ENCODE results near the gene GALNT17. TPM values are rescaled to one million over a fixed set of nuclear protein-coding genes. Genes with fewer than 3 reads are reported as not detected.
"Not testable (repeated sequence)": the region's sequence is repeated elsewhere in the genome, so short reads cannot be mapped to it uniquely, and the experiment has no call there.

GALNT17 gene
- total RNA-seq, 5 donors from 2014 or later (not counting 1 experiment from before 2014, with no cell fraction given) = 0.09 to 0.20 TPM; not detected in 3

GRCh38 chr7:71727347-71727746 is 595.4 kb downstream of the GALNT17 start:
- Histone ChIP-seq H3K9me3 (no peaks in the 10 kb centered on the region), H3K36me3 (ENCODE audit: control insufficient read depth in 2 of 2, extremely low read depth in 1 of 2, insufficient read depth in 1 of 2, low read length in 1 of 2) (no peaks in the 10 kb centered on the region), H3K4me3 (ENCODE audit: control insufficient read depth in 1 of 2, extremely low read depth in 1 of 2, low read length in 1 of 2) (no peak overlapping the region), H3K27me3 (replicated peaks in 1 of 2; ENCODE audit: control insufficient read depth in 2 of 2, extremely low read depth in 1 of 2, insufficient read depth in 2 of 2, low read length in 1 of 2) (no peaks in the 10 kb centered on the region), H3K27ac (ENCODE audit: low read length) (no peak overlapping the region), H3K4me1 (ENCODE audit: control insufficient read depth in 1 of 2, extremely low read depth in 1 of 2, insufficient read depth in 2 of 2, low read length in 2 of 2) (no peaks in the 10 kb centered on the region)
- H3K27ac Mint-ChIP-seq = no peak overlapping the region
- no peaks in the 10 kb centered on the region for H3K36me3 Mint-ChIP-seq
- H3K4me3 Mint-ChIP-seq = no peak overlapping the region
- 55% methylated on average over 1 of the region's 1 CpG for WGBS (ENCODE audit: insufficient coverage)
- POLR2A ChIA-PET = no interaction called here
- no peaks in the 10 kb centered on the region for H3K4me1 Mint-ChIP-seq
- peaks cover 3% of the 10 kb centered on the region in 3 donors for H3K9me3 Mint-ChIP-seq
- no peak for DNase-seq
- ATAC-seq (replicated peaks in 1 of 4) = no peak
- peaks cover 4 to 5% of the 10 kb centered on the region in 2 donors for H3K27me3 Mint-ChIP-seq
- CTCF ChIA-PET = no interaction called here

DNA sequence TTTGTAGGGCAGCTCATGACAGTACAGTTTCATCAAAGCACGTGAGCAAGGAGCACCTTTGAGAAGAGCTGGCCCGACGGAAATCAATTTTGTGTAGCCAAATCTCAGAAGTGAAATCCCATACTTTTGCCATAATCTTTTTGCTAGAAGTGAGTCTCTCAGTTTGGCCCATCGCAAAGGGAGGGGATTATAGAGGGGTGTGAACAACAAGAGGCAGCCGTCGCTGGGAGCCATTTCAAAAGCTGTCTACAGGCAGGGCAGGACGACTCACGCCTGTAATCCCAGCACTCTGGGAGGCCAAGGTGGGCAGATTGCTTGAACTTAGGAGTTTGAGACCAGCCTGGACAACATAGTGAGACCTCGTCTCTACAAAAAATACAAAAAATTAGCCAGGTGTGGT is 599.8 kb downstream of the GALNT17 start:
- Histone ChIP-seq H3K4me3 (ENCODE audit: control insufficient read depth in 1 of 2, extremely low read depth in 1 of 2, low read length in 1 of 2) (no peak overlapping the region), H3K9me3 (no peaks in the 10 kb centered on the region), H3K27ac (ENCODE audit: low read length) (no peak overlapping the region), H3K36me3 (ENCODE audit: control insufficient read depth in 2 of 2, extremely low read depth in 1 of 2, insufficient read depth in 1 of 2, low read length in 1 of 2) (no peaks in the 10 kb centered on the region), H3K27me3 (replicated peaks in 1 of 2; ENCODE audit: control insufficient read depth in 2 of 2, extremely low read depth in 1 of 2, insufficient read depth in 2 of 2, low read length in 1 of 2) (peaks cover 0 to 21% of the 10 kb centered on the region in 2 experiments), H3K4me1 (ENCODE audit: control insufficient read depth in 1 of 2, extremely low read depth in 1 of 2, insufficient read depth in 2 of 2, low read length in 2 of 2) (peaks cover 0 to 4% of the 10 kb centered on the region in 2 experiments)
- 93% methylated on average over 6 of the region's 9 CpGs for WGBS (ENCODE audit: insufficient coverage)
- Mint-ChIP-seq H3K36me3 (no peaks in the 10 kb centered on the region), H3K4me3 (no peak overlapping the region), H3K27me3 (peaks cover 7% of the 10 kb centered on the region in 2 donors), H3K9me3 (peaks cover 0 to 3% (median 0%) of the 10 kb centered on the region in 3 donors), H3K4me1 (peaks cover 0 to 6% (median 0%) of the 10 kb centered on the region in 3 donors), H3K27ac (no peak overlapping the region)
- ATAC-seq (replicated peaks in 1 of 4) (no peak), DNase-seq (no peak)
- ChIA-PET CTCF (no interaction called here), POLR2A (no interaction called here)

DNA sequence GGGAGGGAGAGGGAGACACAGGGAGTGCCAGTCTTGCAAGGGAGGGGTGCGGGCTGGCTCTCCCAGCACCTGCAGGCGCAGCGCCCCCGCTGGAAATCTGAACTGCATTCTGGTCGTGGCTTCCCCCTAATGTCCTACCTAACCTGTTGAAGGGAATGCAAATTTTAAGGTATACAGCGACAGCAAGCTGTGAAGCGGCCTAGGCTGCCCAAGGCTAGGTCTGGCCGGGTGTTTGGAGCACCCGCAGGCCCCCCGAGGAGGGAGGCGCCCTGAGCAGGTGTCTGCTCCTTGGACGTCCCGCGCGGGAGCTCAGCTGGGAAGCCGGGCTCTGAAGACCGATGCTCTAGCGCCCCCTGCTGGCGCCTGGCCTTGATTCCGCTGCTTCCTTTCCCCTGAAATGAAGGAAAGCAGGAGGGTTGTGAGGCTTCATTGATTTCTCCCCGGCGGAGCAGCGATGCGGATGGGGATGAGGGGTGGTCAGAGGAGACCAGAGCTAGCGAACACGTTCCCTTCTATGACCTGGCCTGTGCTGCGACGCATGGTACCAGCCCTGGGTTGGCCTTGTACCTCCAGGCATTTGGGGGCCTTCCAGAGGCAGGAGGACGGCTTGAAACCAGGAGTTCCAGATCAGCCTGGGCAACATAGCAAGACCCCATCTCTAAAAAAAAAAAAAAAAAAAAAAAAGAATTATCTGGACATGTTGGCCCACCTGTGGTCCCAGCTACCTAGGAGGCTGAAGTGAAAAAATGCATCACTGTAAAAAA is 601.3 kb downstream of the GALNT17 start:
- DNase-seq = peak in 32 of 35 experiments; percentile 6 to 70 (median 28)
- H3K9me3 ChIP-seq = no peaks in the 10 kb centered on the region
- ChIA-PET CTCF (interaction anchor here (0.5 to 2.5 kb wide), 4 partner anchors 157 to 908 kb away, joined by 3 to 8 read pairs (median 4); no protein-coding TSS in a partner anchor), POLR2A (no interaction called here)
- H3K27me3 ChIP-seq (replicated peaks in 1 of 2; ENCODE audit: control insufficient read depth in 2 of 2, extremely low read depth in 1 of 2, insufficient read depth in 2 of 2, low read length in 1 of 2) = peaks cover 0 to 21% of the 10 kb centered on the region in 2 experiments
- Mint-ChIP-seq H3K36me3 (no peaks in the 10 kb centered on the region), H3K27me3 (peaks cover 7% of the 10 kb centered on the region in 2 donors), H3K27ac (no peak overlapping the region), H3K9me3 (peaks cover 0 to 3% (median 0%) of the 10 kb centered on the region in 3 donors), H3K4me1 (peaks cover 0 to 6% (median 0%) of the 10 kb centered on the region in 3 donors), H3K4me3 (peak overlapping the region in 1 of 3 donors; percentile 4)
- H3K27ac ChIP-seq (ENCODE audit: low read length) = no peak overlapping the region
- H3K4me3 ChIP-seq (ENCODE audit: control insufficient read depth in 1 of 2, extremely low read depth in 1 of 2, low read length in 1 of 2) = no peak overlapping the region
- no peak for ATAC-seq (replicated peaks in 1 of 4)
- WGBS (ENCODE audit: insufficient coverage) = 5% methylated on average over 23 of the region's 29 CpGs
- H3K36me3 ChIP-seq (ENCODE audit: control insufficient read depth in 2 of 2, extremely low read depth in 1 of 2, insufficient read depth in 1 of 2, low read length in 1 of 2) = no peaks in the 10 kb centered on the region
- peaks cover 0 to 4% of the 10 kb centered on the region in 2 experiments for H3K4me1 ChIP-seq (ENCODE audit: control insufficient read depth in 1 of 2, extremely low read depth in 1 of 2, insufficient read depth in 2 of 2, low read length in 2 of 2)

- no peaks in the 10 kb centered on the region for H3K36me3 Mint-ChIP-seq
- ChIA-PET POLR2A (no interaction called here), CTCF (no interaction called here)
- Histone ChIP-seq H3K4me3 (ENCODE audit: control insufficient read depth in 1 of 2, extremely low read depth in 1 of 2, low read length in 1 of 2) (no peak overlapping the region), H3K4me1 (ENCODE audit: control insufficient read depth in 1 of 2, extremely low read depth in 1 of 2, insufficient read depth in 2 of 2, low read length in 2 of 2) (peaks cover 0 to 4% of the 10 kb centered on the region in 2 experiments), H3K27me3 (replicated peaks in 1 of 2; ENCODE audit: control insufficient read depth in 2 of 2, extremely low read depth in 1 of 2, insufficient read depth in 2 of 2, low read length in 1 of 2) (peaks cover 0 to 21% of the 10 kb centered on the region in 2 experiments), H3K27ac (ENCODE audit: low read length) (no peak overlapping the region), H3K36me3 (ENCODE audit: control insufficient read depth in 2 of 2, extremely low read depth in 1 of 2, insufficient read depth in 1 of 2, low read length in 1 of 2) (no peaks in the 10 kb centered on the region), H3K9me3 (no peaks in the 10 kb centered on the region)
- no peaks in the 10 kb centered on the region for H3K9me3 Mint-ChIP-seq
- peaks cover 7% of the 10 kb centered on the region in 2 donors for H3K27me3 Mint-ChIP-seq
- H3K27ac Mint-ChIP-seq = no peak overlapping the region
- no peak for ATAC-seq (replicated peaks in 1 of 4)
- H3K4me1 Mint-ChIP-seq = peaks cover 0 to 6% (median 0%) of the 10 kb centered on the region in 3 donors
- WGBS (ENCODE audit: insufficient coverage) = 45% methylated on average over 7 of the region's 7 CpGs
- peak in 20 of 35 experiments; percentile 1 to 57 (median 10) for DNase-seq
- H3K4me3 Mint-ChIP-seq = no peak overlapping the region
These were observed 604.1 kb downstream of the GALNT17 start for GRCh38 chr7:71735961-71736556.

GRCh38 chr7:71737931-71738540 is 606.1 kb downstream of the GALNT17 start:
- CTCF ChIA-PET; H3K4me3 Mint-ChIP-seq; H3K4me1 Mint-ChIP-seq; H3K27ac ChIP-seq (ENCODE audit: low read length); H3K4me3 ChIP-seq (ENCODE audit: control insufficient read depth in 1 of 2, extremely low read depth in 1 of 2, low read length in 1 of 2); H3K9me3 Mint-ChIP-seq; H3K36me3 Mint-ChIP-seq; ATAC-seq (replicated peaks in 1 of 4); H3K27ac Mint-ChIP-seq; H3K9me3 ChIP-seq; H3K36me3 ChIP-seq (ENCODE audit: control insufficient read depth in 2 of 2, extremely low read depth in 1 of 2, insufficient read depth in 1 of 2, low read length in 1 of 2); H3K27me3 Mint-ChIP-seq; POLR2A ChIA-PET; H3K4me1 ChIP-seq (ENCODE audit: control insufficient read depth in 1 of 2, extremely low read depth in 1 of 2, insufficient read depth in 2 of 2, low read length in 2 of 2): not testable (repeated sequence)
- peak in 1 of 35 experiments; percentile 23 for DNase-seq
- H3K27me3 ChIP-seq (replicated peaks in 1 of 2; ENCODE audit: control insufficient read depth in 2 of 2, extremely low read depth in 1 of 2, insufficient read depth in 2 of 2, low read length in 1 of 2) = peaks cover 0 to 21% of the 10 kb centered on the region in 2 experiments
- 93% methylated on average over 22 of the region's 42 CpGs for WGBS (ENCODE audit: insufficient coverage)

- Histone ChIP-seq H3K4me1 (ENCODE audit: control insufficient read depth in 1 of 2, extremely low read depth in 1 of 2, insufficient read depth in 2 of 2, low read length in 2 of 2) (no peaks in the 10 kb centered on the region), H3K36me3 (ENCODE audit: control insufficient read depth in 2 of 2, extremely low read depth in 1 of 2, insufficient read depth in 1 of 2, low read length in 1 of 2) (no peaks in the 10 kb centered on the region), H3K4me3 (ENCODE audit: control insufficient read depth in 1 of 2, extremely low read depth in 1 of 2, low read length in 1 of 2) (no peak overlapping the region), H3K27me3 (replicated peaks in 1 of 2; ENCODE audit: control insufficient read depth in 2 of 2, extremely low read depth in 1 of 2, insufficient read depth in 2 of 2, low read length in 1 of 2) (peaks cover 0 to 14% of the 10 kb centered on the region in 2 experiments), H3K27ac (ENCODE audit: low read length) (no peak overlapping the region), H3K9me3 (no peaks in the 10 kb centered on the region)
- no peaks in the 10 kb centered on the region for H3K36me3 Mint-ChIP-seq
- POLR2A ChIA-PET = no interaction called here
- ATAC-seq (replicated peaks in 1 of 4) = no peak
- CTCF ChIA-PET = no interaction called here
- WGBS (ENCODE audit: insufficient coverage) = 70% methylated on average over 3 of the region's 10 CpGs
- H3K4me3 Mint-ChIP-seq = no peak overlapping the region
- H3K4me1 Mint-ChIP-seq = no peaks in the 10 kb centered on the region
- no peaks in the 10 kb centered on the region for H3K27me3 Mint-ChIP-seq
- H3K9me3 Mint-ChIP-seq = peaks cover 0 to 3% (median 0%) of the 10 kb centered on the region in 3 donors
- no peak overlapping the region for H3K27ac Mint-ChIP-seq
- DNase-seq = peak in 1 of 35 experiments; percentile 20
These were observed 607.7 kb downstream of the GALNT17 start for GRCh38 chr7:71739520-71740173.
